Astrocyte (in vitro differentiated cells and primary cell): ENCODE results near the gene KIAA0753.

Experiments used
- EZH2 ChIP-seq: IDR thresholded peaks from 2 replicates; pipeline ENCODE4 v1.6.1; 2012; ENCODE audit warnings: mild to moderate bottlenecking, low read length, inconsistent platforms; ENCODE audit not compliant: insufficient read depth
- TF ChIP-seq, protein P1 (sequence below): IDR thresholded peaks from 2 replicates; pipeline ENCODE4 v1.5.1; 2011; ENCODE audit warnings: low read depth, mild to moderate bottlenecking, inconsistent platforms, low read length, moderate library complexity; ENCODE audit not compliant: insufficient read depth

DNA sequence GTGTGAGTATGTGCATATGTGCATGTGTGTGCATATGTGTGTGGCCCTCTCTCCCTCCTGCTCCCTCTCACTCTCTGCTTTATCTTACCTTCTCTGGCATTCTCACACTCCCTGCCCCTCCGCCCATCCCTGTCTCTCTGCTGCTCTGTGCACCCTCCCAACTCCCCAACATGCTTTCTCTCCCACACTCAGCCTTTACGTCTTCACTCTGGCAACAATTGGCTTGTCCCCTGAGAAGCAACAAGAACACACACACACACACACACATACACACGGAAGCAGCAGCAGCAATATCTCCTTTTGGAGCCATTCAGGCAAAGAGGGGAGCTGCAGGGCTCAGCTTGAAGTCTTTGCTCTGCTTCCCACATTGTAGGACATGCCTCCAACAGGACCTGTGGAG is 112.0 kb downstream of the KIAA0753 start:
- TF ChIP-seq, protein P1, sequence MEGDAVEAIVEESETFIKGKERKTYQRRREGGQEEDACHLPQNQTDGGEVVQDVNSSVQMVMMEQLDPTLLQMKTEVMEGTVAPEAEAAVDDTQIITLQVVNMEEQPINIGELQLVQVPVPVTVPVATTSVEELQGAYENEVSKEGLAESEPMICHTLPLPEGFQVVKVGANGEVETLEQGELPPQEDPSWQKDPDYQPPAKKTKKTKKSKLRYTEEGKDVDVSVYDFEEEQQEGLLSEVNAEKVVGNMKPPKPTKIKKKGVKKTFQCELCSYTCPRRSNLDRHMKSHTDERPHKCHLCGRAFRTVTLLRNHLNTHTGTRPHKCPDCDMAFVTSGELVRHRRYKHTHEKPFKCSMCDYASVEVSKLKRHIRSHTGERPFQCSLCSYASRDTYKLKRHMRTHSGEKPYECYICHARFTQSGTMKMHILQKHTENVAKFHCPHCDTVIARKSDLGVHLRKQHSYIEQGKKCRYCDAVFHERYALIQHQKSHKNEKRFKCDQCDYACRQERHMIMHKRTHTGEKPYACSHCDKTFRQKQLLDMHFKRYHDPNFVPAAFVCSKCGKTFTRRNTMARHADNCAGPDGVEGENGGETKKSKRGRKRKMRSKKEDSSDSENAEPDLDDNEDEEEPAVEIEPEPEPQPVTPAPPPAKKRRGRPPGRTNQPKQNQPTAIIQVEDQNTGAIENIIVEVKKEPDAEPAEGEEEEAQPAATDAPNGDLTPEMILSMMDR, result no peak
- TF ChIP-seq EZH2, result no peak
